ENCODE results near the gene TWNK. TPM values are rescaled to one million over a fixed set of nuclear protein-coding genes. Genes with fewer than 3 reads are reported as not detected.

TWNK gene
- total and polyA plus RNA-seq, 9 of the 15 experiments (the other 6 are each of a cell fraction or from before 2014, with no cell fraction given): 11.6 to 34.7 (median 17.4) TPM

- TF ChIP-seq REST (IDR thresholded peaks at IDR 0.05; ENCODE audit: borderline replicate concordance) (no peak), REST (CRISPR knock-in tag; IDR thresholded peaks at IDR 0.05; ENCODE audit: low read depth) (no peak), ZNF253 (CRISPR knock-in tag; conservative IDR thresholded peaks at IDR 0.05) (no peak)
Observed at GRCh38 chr10:101018118-101018599, 30.8 kb downstream of the TWNK start (continued).

Measured in K562 (cell line).